HG03060 (cell line): Measurements from ENCODE around the gene TMPRSS11F.
"Not testable (repeated sequence)": the region's sequence is repeated elsewhere in the genome, so short reads cannot be mapped to it uniquely, and the experiment has no call there.

ENCODE experiments used
- ATAC-seq: cut with Tn5 transposase; IDR thresholded peaks from one replicate; pipeline ENCODE4 v1.9.1; 2021; ENCODE audit warnings: low read depth, moderate number of reproducible peaks; ENCODE audit not compliant: unreplicated experiment

The TMPRSS11F gene

GRCh38 chr4:68129793-68130192, at the start of gene TMPRSS11F:
TSS of gene TMPRSS11F (minus strand) at chr4:68129869. CDS start at chr4:68129820, 49 bp downstream.
- no peak for ATAC-seq

GRCh38 chr4:68176904-68177303, 47.2 kb upstream of the TMPRSS11F start:
- ATAC-seq, result no peak

GRCh38 chr4:68176500-68176899, 46.8 kb upstream of the TMPRSS11F start:
- no peak for ATAC-seq

- ATAC-seq, result peak; percentile 75
These were observed 46.0 kb upstream of the TMPRSS11F start for GRCh38 chr4:68175562-68176155.

GRCh38 chr4:68174389-68174788, 44.7 kb upstream of the TMPRSS11F start:
- ATAC-seq, result not testable (repeated sequence)

- ATAC-seq, result not testable (repeated sequence)
These were observed 42.5 kb upstream of the TMPRSS11F start for GRCh38 chr4:68172147-68172546.

GRCh38 chr4:68167706-68168105, 38.0 kb upstream of the TMPRSS11F start:
- ATAC-seq, result no peak

- ATAC-seq, result no peak
These were observed 37.5 kb upstream of the TMPRSS11F start for GRCh38 chr4:68167166-68167565.

- no peak for ATAC-seq
These were observed 34.1 kb upstream of the TMPRSS11F start for GRCh38 chr4:68163754-68164153.

GRCh38 chr4:68162196-68162595, 32.5 kb upstream of the TMPRSS11F start:
- ATAC-seq, result no peak

GRCh38 chr4:68152411-68152810, 22.7 kb upstream of the TMPRSS11F start:
- no peak for ATAC-seq

- ATAC-seq, result no peak
These were observed 19.4 kb upstream of the TMPRSS11F start for GRCh38 chr4:68148800-68149685.

- ATAC-seq, result no peak
These were observed 17.4 kb upstream of the TMPRSS11F start for GRCh38 chr4:68147079-68147478.

GRCh38 chr4:68145261-68145660, 15.6 kb upstream of the TMPRSS11F start:
- no peak for ATAC-seq

GRCh38 chr4:68141852-68142251, 12.2 kb upstream of the TMPRSS11F start:
- no peak for ATAC-seq

- no peak for ATAC-seq
These were observed 2.7 kb upstream of the TMPRSS11F start for GRCh38 chr4:68132342-68132741.

- no peak for ATAC-seq
These were observed 5.4 kb downstream of the TMPRSS11F start for GRCh38 chr4:68124262-68124661.

- ATAC-seq, result no peak
These were observed 6.1 kb downstream of the TMPRSS11F start for GRCh38 chr4:68123525-68123924.

- no peak for ATAC-seq
These were observed 9.7 kb downstream of the TMPRSS11F start for GRCh38 chr4:68119921-68120320.

- ATAC-seq, result no peak
These were observed 19.2 kb downstream of the TMPRSS11F start for GRCh38 chr4:68110441-68110840.

GRCh38 chr4:68109868-68110267, 19.8 kb downstream of the TMPRSS11F start:
- no peak for ATAC-seq

GRCh38 chr4:68082758-68083157, 46.9 kb downstream of the TMPRSS11F start:
- ATAC-seq, result no peak
